Testis (tissue), 2 donors: ENCODE measurements around the gene MFAP3L.

Experiments
- POLR2A ChIP-seq: fragments of 450-650 bp; IDR thresholded peaks from one replicate; pipeline ENCODE4 v1.6.1; 2017; ENCODE audit warnings: antibody characterized with exemption, mild to moderate bottlenecking, moderate library complexity
- TF ChIP-seq, protein P1 (sequence below), 3 experiments: fragments of 450-650 bp in 2 of 3; fragments of 200-600 bp in 1 of 3; sonication (generic) in 1 of 3; IDR thresholded peaks; one replicate each; pipeline ENCODE4 v1.5.1; 2016 to 2019; ENCODE audit warnings: antibody characterized with exemption in 3 of 3, mild to moderate bottlenecking in 2 of 3, moderate library complexity in 1 of 3

DNA sequence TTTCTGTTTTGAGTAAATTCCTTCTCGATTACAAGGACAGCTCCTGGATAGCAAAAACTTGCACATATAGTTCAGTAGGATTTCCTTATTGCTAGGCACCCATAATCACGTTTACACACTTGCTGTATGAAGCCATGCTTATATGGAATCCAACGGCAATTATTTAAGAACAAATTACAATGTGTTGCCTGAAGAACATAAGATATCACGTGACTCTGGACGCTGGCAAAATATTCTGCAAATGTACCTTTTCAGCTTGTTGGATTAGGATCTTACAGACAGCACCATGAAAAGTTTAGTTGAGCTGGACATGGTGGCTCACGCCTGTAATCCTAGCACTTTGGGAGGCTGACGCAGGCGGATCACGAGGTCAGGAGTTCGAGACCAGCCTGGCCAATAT, 17.4 kb downstream of the MFAP3L start:
- TF ChIP-seq, protein P1, sequence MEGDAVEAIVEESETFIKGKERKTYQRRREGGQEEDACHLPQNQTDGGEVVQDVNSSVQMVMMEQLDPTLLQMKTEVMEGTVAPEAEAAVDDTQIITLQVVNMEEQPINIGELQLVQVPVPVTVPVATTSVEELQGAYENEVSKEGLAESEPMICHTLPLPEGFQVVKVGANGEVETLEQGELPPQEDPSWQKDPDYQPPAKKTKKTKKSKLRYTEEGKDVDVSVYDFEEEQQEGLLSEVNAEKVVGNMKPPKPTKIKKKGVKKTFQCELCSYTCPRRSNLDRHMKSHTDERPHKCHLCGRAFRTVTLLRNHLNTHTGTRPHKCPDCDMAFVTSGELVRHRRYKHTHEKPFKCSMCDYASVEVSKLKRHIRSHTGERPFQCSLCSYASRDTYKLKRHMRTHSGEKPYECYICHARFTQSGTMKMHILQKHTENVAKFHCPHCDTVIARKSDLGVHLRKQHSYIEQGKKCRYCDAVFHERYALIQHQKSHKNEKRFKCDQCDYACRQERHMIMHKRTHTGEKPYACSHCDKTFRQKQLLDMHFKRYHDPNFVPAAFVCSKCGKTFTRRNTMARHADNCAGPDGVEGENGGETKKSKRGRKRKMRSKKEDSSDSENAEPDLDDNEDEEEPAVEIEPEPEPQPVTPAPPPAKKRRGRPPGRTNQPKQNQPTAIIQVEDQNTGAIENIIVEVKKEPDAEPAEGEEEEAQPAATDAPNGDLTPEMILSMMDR (IDR thresholded peaks at IDR 0.05), result no peak
- TF ChIP-seq POLR2A, result no peak
